Measurements from ENCODE around the gene TMEM63B.
A peak's percentile ranks its signal among the peaks of the same experiment; 100 is the strongest.
"Not testable (repeated sequence)": the region's sequence is repeated elsewhere in the genome, so short reads cannot be mapped to it uniquely, and the experiment has no call there.

TMEM63B gene

GRCh38 chr6:44172731-44173500, 45.6 kb downstream of the TMEM63B start:
- peak; percentile 59 for DNase-seq (ENCODE audit: low spot score)

GRCh38 chr6:44176130-44176761, 48.9 kb downstream of the TMEM63B start:
- DNase-seq (ENCODE audit: low spot score): no peak

- DNase-seq (ENCODE audit: low spot score): no peak
Observed at GRCh38 chr6:44176762-44177509, 49.6 kb downstream of the TMEM63B start.

- no peak for DNase-seq (ENCODE audit: low spot score)
Observed at GRCh38 chr6:44177691-44178423, 50.5 kb downstream of the TMEM63B start.

GRCh38 chr6:44178424-44179071, 51.2 kb downstream of the TMEM63B start:
- no peak for DNase-seq (ENCODE audit: low spot score)

- DNase-seq (ENCODE audit: low spot score): no peak
Observed at GRCh38 chr6:44179072-44179536, 51.8 kb downstream of the TMEM63B start.

GRCh38 chr6:44179648-44180047, 52.3 kb downstream of the TMEM63B start:
- no peak for DNase-seq (ENCODE audit: low spot score)

- no peak for DNase-seq (ENCODE audit: low spot score)
Observed at GRCh38 chr6:44180406-44180805, 53.1 kb downstream of the TMEM63B start.

GRCh38 chr6:44180886-44181285, 53.5 kb downstream of the TMEM63B start:
- no peak for DNase-seq (ENCODE audit: low spot score)

- not testable (repeated sequence) for DNase-seq (ENCODE audit: low spot score)
Observed at GRCh38 chr6:44181784-44182183, 54.4 kb downstream of the TMEM63B start.

- no peak for DNase-seq (ENCODE audit: low spot score)
Observed at GRCh38 chr6:44182911-44183390, 55.6 kb downstream of the TMEM63B start.

- DNase-seq (ENCODE audit: low spot score): no peak
Observed at GRCh38 chr6:44183783-44184182, 56.4 kb downstream of the TMEM63B start.

- peak; percentile 68 for DNase-seq (ENCODE audit: low spot score)
Observed at GRCh38 chr6:44185356-44185755, 58.0 kb downstream of the TMEM63B start.

- DNase-seq (ENCODE audit: low spot score): no peak
Observed at GRCh38 chr6:44185953-44186634, 58.7 kb downstream of the TMEM63B start.

GRCh38 chr6:44186635-44187025, 59.3 kb downstream of the TMEM63B start:
- no peak for DNase-seq (ENCODE audit: low spot score)

GRCh38 chr6:44188819-44189218, 61.5 kb downstream of the TMEM63B start:
- no peak for DNase-seq (ENCODE audit: low spot score)

GRCh38 chr6:44189257-44189656, 61.9 kb downstream of the TMEM63B start:
- DNase-seq (ENCODE audit: low spot score): no peak

GRCh38 chr6:44190715-44191114, 63.4 kb downstream of the TMEM63B start:
- DNase-seq (ENCODE audit: low spot score): no peak

- no peak for DNase-seq (ENCODE audit: low spot score)
Observed at GRCh38 chr6:44192428-44193041, 65.2 kb downstream of the TMEM63B start.

- no peak for DNase-seq (ENCODE audit: low spot score)
Observed at GRCh38 chr6:44193307-44193910, 66.1 kb downstream of the TMEM63B start.

Data from putamen (tissue), 1 donor.